Thyroid gland (tissue), 4 donors: ENCODE data around the gene SDS. TPM values are rescaled to one million over a fixed set of nuclear protein-coding genes. Genes with fewer than 3 reads are reported as not detected.
A peak's percentile ranks its signal among the peaks of the same experiment; 100 is the strongest.

Source experiments
- DNase-seq, 2 donors: peaks; one replicate each; pipeline ENCODE4 v3.0.0-alpha.2; 2019
- H3K27ac ChIP-seq, 3 donors: fragments of 200-600 bp; sonication (generic); 1 replicate in 2 of 3; 2 replicates in 1 of 3; pipeline ENCODE4 v1.5.1; 2016 to 2019; ENCODE audit warnings: mild to moderate bottlenecking in 1 of 3, moderate library complexity in 1 of 3
- H3K27me3 ChIP-seq: fragments of 200-600 bp; sonication (generic); one replicate; pipeline ENCODE4 v1.5.1; 2019
- H3K36me3 ChIP-seq, 2 donors: fragments of 200-600 bp; sonication (generic); one replicate each; pipeline ENCODE4 v1.5.1; 2016 to 2019
- H3K4me1 ChIP-seq, 2 donors: fragments of 200-600 bp; sonication (generic); one replicate each; pipeline ENCODE4 v1.5.1; 2017 to 2019
- H3K4me3 ChIP-seq, 3 donors: fragments of 200-600 bp; sonication (generic); replicated peaks in 1 of 3; 1 replicate in 2 of 3; 2 replicates in 1 of 3; pipeline ENCODE4 v1.5.1; 2016; ENCODE audit warnings: mild to moderate bottlenecking in 1 of 3
- H3K9me3 ChIP-seq: fragments of 200-600 bp; sonication (generic); one replicate; pipeline ENCODE4 v1.5.1; 2017
- POLR2A ChIP-seq, 2 donors: fragments of 450-650 bp; IDR thresholded peaks; one replicate each; pipeline ENCODE4 v1.6.1; 2017; ENCODE audit warnings: antibody characterized with exemption in 2 of 2, mild to moderate bottlenecking in 2 of 2, moderate library complexity in 1 of 2
- WGBS, 2 donors: methylation state at CpG; one replicate each; pipeline ENCODE4 v1.1.5; 2017; 5-methylcytosine and 5-hydroxymethylcytosine counted together
- intact Hi-C: fragments of 100-400 bp; cut with DNase I; formaldehyde crosslinking; loops from one replicate; pipeline ENCODE4 v1.15.1; 2023
- total RNA-seq, 4 donors: library from RNA; depleted of rRNA; stranded (reverse); fragments of >200 nt; gene quantifications; one replicate each; pipeline ENCODE4 v1.2.3, GENCODE V29; 2016
- TF ChIP-seq, protein P1 (sequence below), 6 experiments: fragments of 200-600 bp in 3 of 6; fragments of 450-650 bp in 3 of 6; sonication (generic) in 3 of 6; IDR thresholded peaks; one replicate each; pipeline ENCODE4 v1.5.1; 2016 to 2019; ENCODE audit warnings: antibody characterized with exemption in 6 of 6, mild to moderate bottlenecking in 2 of 6, inconsistent platforms in 1 of 6, moderate library complexity in 1 of 6

SDS gene
- total RNA-seq, 4 donors from 2014 or later = 0.33 to 1.4 TPM; not detected in 2

DNA sequence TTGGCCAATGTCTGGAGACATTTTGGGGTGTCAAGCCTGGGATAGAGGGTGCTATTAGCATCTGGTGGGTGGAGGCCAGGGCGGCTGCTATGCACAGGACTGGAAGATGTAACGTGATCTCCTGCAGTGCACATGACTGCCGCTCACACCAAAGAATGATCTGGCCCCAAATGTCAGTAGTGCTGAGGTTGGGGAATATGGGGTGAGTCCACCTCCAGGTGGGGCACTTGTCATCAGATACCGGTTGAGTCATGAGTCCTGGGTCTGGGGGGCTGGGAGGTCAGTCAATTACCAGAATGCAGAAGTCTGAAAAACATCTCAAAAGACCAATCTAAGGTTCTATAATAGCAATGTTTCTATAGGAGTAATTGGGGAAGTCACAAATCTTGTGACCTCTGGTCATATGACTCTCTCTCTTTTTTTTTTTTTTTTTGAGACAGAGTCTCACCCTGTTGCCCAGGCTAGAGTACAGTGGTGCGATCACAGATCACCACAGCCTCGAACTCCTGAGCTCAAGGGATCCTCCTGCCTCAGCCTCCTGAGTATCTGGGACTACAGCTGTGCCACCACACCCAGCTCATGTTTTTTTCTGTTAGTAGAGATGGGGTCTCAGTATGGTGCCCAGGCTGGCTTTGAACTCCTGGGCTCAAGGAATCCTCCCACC, 12.5 kb upstream of the SDS start:
- 71 to 78% methylated on average over 6 of the region's 6 CpGs for whole genome bisulfite sequencing, 2 donors
- intact Hi-C loops = no loop called here
- Histone ChIP-seq H3K4me3 (no peak overlapping the region), H3K9me3 (no peaks in the 10 kb centered on the region), H3K27me3 (no peaks in the 10 kb centered on the region), H3K36me3 (no peaks in the 10 kb centered on the region), H3K4me1 (peaks cover 0 to 20% of the 10 kb centered on the region in 2 donors), H3K27ac (no peak overlapping the region)
- no peak for DNase-seq
- TF ChIP-seq, protein P1, sequence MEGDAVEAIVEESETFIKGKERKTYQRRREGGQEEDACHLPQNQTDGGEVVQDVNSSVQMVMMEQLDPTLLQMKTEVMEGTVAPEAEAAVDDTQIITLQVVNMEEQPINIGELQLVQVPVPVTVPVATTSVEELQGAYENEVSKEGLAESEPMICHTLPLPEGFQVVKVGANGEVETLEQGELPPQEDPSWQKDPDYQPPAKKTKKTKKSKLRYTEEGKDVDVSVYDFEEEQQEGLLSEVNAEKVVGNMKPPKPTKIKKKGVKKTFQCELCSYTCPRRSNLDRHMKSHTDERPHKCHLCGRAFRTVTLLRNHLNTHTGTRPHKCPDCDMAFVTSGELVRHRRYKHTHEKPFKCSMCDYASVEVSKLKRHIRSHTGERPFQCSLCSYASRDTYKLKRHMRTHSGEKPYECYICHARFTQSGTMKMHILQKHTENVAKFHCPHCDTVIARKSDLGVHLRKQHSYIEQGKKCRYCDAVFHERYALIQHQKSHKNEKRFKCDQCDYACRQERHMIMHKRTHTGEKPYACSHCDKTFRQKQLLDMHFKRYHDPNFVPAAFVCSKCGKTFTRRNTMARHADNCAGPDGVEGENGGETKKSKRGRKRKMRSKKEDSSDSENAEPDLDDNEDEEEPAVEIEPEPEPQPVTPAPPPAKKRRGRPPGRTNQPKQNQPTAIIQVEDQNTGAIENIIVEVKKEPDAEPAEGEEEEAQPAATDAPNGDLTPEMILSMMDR (IDR thresholded peaks at IDR 0.05) = no peak
- TF ChIP-seq POLR2A (IDR thresholded peaks at IDR 0.05) = no peak

GRCh38 chr12:113414519-113415038, 10.9 kb upstream of the SDS start:
- Histone ChIP-seq H3K27me3 (no peaks in the 10 kb centered on the region), H3K9me3 (no peaks in the 10 kb centered on the region), H3K27ac (no peak overlapping the region), H3K4me1 (peaks cover 0 to 20% of the 10 kb centered on the region in 2 donors), H3K36me3 (no peaks in the 10 kb centered on the region), H3K4me3 (no peak overlapping the region)
- TF ChIP-seq, protein P1 (IDR thresholded peaks at IDR 0.05) = no peak
- TF ChIP-seq POLR2A (IDR thresholded peaks at IDR 0.05) = no peak
- intact Hi-C loops = no loop called here
- 90 to 91% methylated on average over 9 of the region's 9 CpGs for WGBS, 2 donors
- DNase-seq = no peak

DNA sequence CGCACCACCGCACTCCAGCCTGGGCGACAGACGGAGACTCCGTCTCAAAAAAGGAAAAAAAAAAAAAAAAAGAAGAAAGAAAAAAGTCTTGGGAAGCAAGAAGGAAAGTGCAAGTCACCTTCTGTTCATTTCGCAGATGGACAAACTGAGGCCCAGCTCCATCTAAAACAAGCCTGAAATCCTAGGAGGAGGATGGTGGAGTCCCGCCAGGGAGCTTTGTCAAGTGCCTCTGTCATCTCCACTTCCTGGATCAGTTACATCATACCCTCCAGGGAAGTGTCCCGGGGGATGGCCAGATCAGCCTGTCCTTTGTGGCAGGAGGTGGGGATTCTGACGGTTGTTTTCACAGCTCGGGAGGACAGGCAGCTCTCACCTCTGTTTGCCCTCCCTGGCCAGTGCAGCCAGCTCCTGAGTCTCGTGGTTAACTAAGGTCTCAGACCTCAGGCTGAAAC, 9.8 kb upstream of the SDS start:
- no peak overlapping the region for H3K4me3 ChIP-seq
- no peaks in the 10 kb centered on the region for H3K27me3 ChIP-seq
- intact Hi-C loops = no loop called here
- TF ChIP-seq, protein P1 (IDR thresholded peaks at IDR 0.05) = no peak
- no peak for TF ChIP-seq POLR2A (IDR thresholded peaks at IDR 0.05)
- no peaks in the 10 kb centered on the region for H3K9me3 ChIP-seq
- 49 to 53% methylated on average over 10 to 11 of the region's 11 CpGs for WGBS, 2 donors
- H3K36me3 ChIP-seq = no peaks in the 10 kb centered on the region
- H3K27ac ChIP-seq = peak overlapping the region in 1 of 3 donors; percentile 5
- DNase-seq = peak; percentile 61 to 72
- peaks cover under 1 to 14% of the 10 kb centered on the region in 2 donors for H3K4me1 ChIP-seq

DNA sequence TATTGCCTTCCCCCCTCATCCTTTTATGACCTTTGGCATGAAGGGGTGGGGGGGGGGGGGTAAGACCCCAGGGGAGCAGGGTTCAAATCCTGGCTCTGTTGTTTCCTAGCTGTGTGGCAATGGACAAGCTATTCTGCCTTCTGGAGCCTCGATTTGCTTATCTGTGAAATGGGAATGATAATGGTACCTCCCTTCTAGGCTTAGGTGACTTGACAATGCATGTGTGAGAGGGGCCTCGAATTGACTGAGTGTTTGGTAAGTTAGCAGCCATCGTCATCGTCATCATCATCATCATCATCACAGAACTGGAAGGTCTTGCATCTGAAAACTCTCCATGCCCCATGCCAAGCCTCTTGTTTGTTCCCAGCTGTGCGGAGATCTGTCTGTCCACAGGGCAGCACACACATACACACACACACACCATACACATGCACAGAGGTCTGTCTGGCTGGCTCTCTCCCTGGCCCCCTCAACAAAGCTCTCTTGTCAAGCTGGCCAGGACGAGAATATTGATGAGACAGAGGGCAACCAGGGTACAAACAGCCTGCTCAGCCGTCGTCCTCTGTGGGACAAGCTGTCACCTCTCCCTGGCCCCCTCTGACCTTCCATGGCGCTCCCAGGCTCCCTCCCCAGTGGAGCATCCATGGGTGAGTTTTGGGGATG, 5.9 kb upstream of the SDS start:
- WGBS, 2 donors = 83 to 89% methylated on average over 8 to 9 of the region's 9 CpGs

More for the DNA sequence above, 5.9 kb upstream of the SDS start:
- DNase-seq = no peak
- intact Hi-C loops = no loop called here
- H3K27ac ChIP-seq = no peak overlapping the region
- H3K4me3 ChIP-seq = no peak overlapping the region
- H3K36me3 ChIP-seq = no peaks in the 10 kb centered on the region
- H3K27me3 ChIP-seq = no peaks in the 10 kb centered on the region
- peaks cover 9 to 31% of the 10 kb centered on the region in 2 donors for H3K4me1 ChIP-seq
- H3K9me3 ChIP-seq = no peaks in the 10 kb centered on the region
- TF ChIP-seq, protein P1 (IDR thresholded peaks at IDR 0.05) = no peak
- TF ChIP-seq POLR2A (IDR thresholded peaks at IDR 0.05) = no peak
